ENCODE results near the gene DCX.

GRCh38 chrX:111443946-111444345 is 32.0 kb upstream of the DCX start:
- TF ChIP-seq RHOXF2B (CRISPR knock-in tag; conservative IDR thresholded peaks at IDR 0.05) (no peak), POLR2AphosphoS2 (IDR thresholded peaks at IDR 0.05; ENCODE audit: low read length) (no peak), ZNF76 (CRISPR knock-in tag; IDR thresholded peaks at IDR 0.05; ENCODE audit: borderline replicate concordance) (no peak), CTCF (IDR thresholded peaks at IDR 0.05 in 2 of 3, conservative IDR thresholded peaks at IDR 0.05 in 1 of 3; ENCODE audit: insufficient read depth in 2 of 3, low read depth in 1 of 3, low read length in 3 of 3) (no peak), FOXK2 (conservative IDR thresholded peaks at IDR 0.05 in 1 of 2, IDR thresholded peaks at IDR 0.05 in 1 of 2; ENCODE audit: low read depth in 2 of 2) (no peak), CBX8 (IDR thresholded peaks at IDR 0.05; ENCODE audit: borderline replicate concordance, extremely low read depth, low read depth, low read length, poor library complexity, severe bottlenecking) (no peak)

All from K562 (cell line).